Measurements from ENCODE around the gene ZNHIT3. TPM values are rescaled to one million over a fixed set of nuclear protein-coding genes. Genes with fewer than 3 reads are reported as not detected.
"Not testable (repeated sequence)": the region's sequence is repeated elsewhere in the genome, so short reads cannot be mapped to it uniquely, and the experiment has no call there.

Gene ZNHIT3
- total and polyA plus RNA-seq, 2 experiments from 2014 or later = 50.5 to 128 TPM

DNA sequence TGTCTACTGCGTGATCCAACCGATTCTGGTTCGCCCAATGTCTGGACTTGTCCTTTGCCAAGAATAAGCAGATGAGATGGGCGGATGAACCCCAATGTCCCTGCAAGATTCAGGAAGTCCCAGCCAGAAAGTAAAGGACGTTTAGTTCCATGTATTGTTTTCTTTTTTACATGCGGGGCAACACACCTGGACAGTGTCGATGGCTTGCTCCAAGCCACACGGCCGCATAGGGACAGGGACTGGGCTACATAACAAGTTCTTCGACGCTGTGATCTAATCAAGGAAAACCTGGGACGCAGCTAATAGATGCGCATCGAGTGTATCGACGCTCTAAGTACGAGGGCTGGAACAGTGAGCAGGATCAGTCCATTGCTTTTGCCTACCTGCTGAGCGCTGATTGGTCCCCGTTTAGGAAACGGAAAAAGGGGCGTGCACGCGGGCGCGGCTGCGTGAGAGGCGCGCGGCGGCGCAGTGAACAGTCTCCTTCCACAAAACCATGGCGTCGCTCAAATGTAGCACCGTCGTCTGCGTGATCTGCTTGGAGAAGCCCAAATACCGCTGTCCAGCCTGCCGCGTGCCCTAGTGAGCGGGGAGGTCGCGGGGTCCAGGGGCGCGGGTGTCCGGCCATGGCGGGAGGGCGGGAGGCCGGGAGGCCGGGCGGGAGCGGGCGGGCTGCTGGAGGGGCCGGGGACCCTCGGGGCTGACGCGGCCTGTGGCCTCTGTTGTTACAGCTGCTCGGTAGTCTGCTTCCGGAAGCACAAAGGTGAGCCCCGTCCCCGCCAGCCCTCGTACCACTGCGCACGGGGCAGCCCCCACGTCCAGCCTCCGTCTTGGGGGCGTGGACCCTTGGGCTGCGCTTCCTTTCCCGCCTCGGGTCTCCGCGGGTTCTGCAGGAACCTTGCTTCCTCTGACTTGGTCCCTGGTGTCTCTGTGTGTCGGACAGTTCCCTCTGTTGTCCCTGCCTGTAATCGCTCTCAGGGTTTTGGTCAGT is at the start of gene ZNHIT3 (continued):
- TF ChIP-seq, protein P1, sequence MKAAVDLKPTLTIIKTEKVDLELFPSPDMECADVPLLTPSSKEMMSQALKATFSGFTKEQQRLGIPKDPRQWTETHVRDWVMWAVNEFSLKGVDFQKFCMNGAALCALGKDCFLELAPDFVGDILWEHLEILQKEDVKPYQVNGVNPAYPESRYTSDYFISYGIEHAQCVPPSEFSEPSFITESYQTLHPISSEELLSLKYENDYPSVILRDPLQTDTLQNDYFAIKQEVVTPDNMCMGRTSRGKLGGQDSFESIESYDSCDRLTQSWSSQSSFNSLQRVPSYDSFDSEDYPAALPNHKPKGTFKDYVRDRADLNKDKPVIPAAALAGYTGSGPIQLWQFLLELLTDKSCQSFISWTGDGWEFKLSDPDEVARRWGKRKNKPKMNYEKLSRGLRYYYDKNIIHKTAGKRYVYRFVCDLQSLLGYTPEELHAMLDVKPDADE (IDR thresholded peaks at IDR 0.05) = peak; percentile 85

DNA sequence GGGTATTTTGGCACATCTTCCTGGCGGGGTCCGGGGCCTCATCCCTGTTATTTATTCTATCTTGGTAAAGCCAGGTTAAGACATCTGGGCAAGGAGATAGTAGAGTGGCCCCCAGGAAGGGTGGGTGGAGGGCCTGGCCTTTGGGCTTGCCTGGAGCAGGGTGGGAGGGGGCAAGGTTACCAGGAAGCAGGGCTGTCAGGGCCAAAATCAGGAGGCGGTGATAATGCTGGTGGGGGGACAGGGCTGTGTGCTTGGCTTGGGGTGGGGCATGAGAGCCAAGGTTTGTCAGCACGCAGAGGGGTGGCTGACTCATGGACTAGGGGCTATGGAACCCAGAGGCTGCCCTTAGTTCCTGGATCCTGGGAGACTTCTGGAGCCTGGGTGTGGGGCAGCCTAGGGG is 44.7 kb upstream of the ZNHIT3 start:
- H3K4me3 ChIP-seq; H3K9me3 Mint-ChIP-seq; H3K36me3 ChIP-seq (ENCODE audit: insufficient read depth); H3K79me2 ChIP-seq (replicated peaks; ENCODE audit: insufficient read depth); H3K4me3 Mint-ChIP-seq; H3K27ac ChIP-seq (ENCODE audit: low read depth); H3K27me3 ChIP-seq (ENCODE audit: insufficient read depth); ATAC-seq; H2AFZ ChIP-seq; H3K9me2 ChIP-seq (ENCODE audit: insufficient read depth); H3K36me3 Mint-ChIP-seq (ENCODE audit: low read depth); H3K27me3 Mint-ChIP-seq (ENCODE audit: insufficient read depth, low read depth, poor library complexity); H3K4me2 ChIP-seq; H3K4me1 Mint-ChIP-seq; H3F3A ChIP-seq (replicated peaks; ENCODE audit: low read depth); H3K4me1 ChIP-seq (ENCODE audit: insufficient read depth); H4K20me1 ChIP-seq (replicated peaks; ENCODE audit: insufficient read depth); H3K27ac Mint-ChIP-seq; DNase-seq (ENCODE audit: low spot score): not testable (repeated sequence)

DNA sequence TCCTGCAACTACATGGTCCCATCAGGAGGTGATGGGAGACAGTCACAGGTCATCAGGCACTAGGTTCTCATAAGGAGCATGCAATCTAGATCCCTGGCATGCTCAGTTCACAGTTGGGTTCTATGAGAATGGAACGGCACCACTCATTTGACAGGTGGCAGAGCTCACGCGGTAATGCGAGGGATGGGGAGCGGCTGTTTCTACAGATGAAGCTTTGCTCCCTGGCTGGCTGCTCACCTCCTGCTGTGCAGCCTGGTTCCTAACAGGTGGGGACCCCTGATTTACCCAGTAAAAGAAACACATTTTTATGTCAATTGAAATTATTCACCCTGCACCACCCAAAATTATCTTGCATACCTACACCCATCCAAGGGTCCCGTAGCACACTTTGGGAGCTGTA is 42.7 kb upstream of the ZNHIT3 start:
- Histone ChIP-seq H3K27me3 (ENCODE audit: insufficient read depth) (no peaks in the 10 kb centered on the region), H4K20me1 (replicated peaks; ENCODE audit: insufficient read depth) (no peaks in the 10 kb centered on the region), H3K4me3 (no peak overlapping the region), H3F3A (replicated peaks; ENCODE audit: low read depth) (no peaks in the 10 kb centered on the region), H3K36me3 (ENCODE audit: insufficient read depth) (no peaks in the 10 kb centered on the region), H2AFZ (no peak overlapping the region), H3K4me1 (ENCODE audit: insufficient read depth) (no peaks in the 10 kb centered on the region), H3K79me2 (replicated peaks; ENCODE audit: insufficient read depth) (no peaks in the 10 kb centered on the region), H3K27ac (ENCODE audit: low read depth) (no peak overlapping the region), H3K9me2 (ENCODE audit: insufficient read depth) (no peaks in the 10 kb centered on the region), H3K4me2 (no peak overlapping the region)
- H3K36me3 Mint-ChIP-seq (ENCODE audit: low read depth) = no peaks in the 10 kb centered on the region
- no peak for DNase-seq (ENCODE audit: low spot score)
- H3K4me3 Mint-ChIP-seq = no peak overlapping the region
- no peaks in the 10 kb centered on the region for H3K27me3 Mint-ChIP-seq (ENCODE audit: insufficient read depth, low read depth, poor library complexity)
- no peaks in the 10 kb centered on the region for H3K4me1 Mint-ChIP-seq
- no peak overlapping the region for H3K27ac Mint-ChIP-seq
- H3K9me3 Mint-ChIP-seq = no peaks in the 10 kb centered on the region
- ATAC-seq = no peak
- TF ChIP-seq JUNB (IDR thresholded peaks at IDR 0.05; ENCODE audit: unreplicated experiment) (no peak), EZH2 (IDR thresholded peaks at IDR 0.05; ENCODE audit: low read depth, unreplicated experiment) (no peak), NANOG (IDR thresholded peaks at IDR 0.05; ENCODE audit: borderline replicate concordance) (no peak), ZNF114 (CRISPR knock-in tag; IDR thresholded peaks at IDR 0.05) (no peak)
- TF ChIP-seq, protein P2, sequence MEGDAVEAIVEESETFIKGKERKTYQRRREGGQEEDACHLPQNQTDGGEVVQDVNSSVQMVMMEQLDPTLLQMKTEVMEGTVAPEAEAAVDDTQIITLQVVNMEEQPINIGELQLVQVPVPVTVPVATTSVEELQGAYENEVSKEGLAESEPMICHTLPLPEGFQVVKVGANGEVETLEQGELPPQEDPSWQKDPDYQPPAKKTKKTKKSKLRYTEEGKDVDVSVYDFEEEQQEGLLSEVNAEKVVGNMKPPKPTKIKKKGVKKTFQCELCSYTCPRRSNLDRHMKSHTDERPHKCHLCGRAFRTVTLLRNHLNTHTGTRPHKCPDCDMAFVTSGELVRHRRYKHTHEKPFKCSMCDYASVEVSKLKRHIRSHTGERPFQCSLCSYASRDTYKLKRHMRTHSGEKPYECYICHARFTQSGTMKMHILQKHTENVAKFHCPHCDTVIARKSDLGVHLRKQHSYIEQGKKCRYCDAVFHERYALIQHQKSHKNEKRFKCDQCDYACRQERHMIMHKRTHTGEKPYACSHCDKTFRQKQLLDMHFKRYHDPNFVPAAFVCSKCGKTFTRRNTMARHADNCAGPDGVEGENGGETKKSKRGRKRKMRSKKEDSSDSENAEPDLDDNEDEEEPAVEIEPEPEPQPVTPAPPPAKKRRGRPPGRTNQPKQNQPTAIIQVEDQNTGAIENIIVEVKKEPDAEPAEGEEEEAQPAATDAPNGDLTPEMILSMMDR (conservative IDR thresholded peaks at IDR 0.05; ENCODE audit: low read depth in 2 of 2) = no peak
- TF ChIP-seq, protein P3, sequence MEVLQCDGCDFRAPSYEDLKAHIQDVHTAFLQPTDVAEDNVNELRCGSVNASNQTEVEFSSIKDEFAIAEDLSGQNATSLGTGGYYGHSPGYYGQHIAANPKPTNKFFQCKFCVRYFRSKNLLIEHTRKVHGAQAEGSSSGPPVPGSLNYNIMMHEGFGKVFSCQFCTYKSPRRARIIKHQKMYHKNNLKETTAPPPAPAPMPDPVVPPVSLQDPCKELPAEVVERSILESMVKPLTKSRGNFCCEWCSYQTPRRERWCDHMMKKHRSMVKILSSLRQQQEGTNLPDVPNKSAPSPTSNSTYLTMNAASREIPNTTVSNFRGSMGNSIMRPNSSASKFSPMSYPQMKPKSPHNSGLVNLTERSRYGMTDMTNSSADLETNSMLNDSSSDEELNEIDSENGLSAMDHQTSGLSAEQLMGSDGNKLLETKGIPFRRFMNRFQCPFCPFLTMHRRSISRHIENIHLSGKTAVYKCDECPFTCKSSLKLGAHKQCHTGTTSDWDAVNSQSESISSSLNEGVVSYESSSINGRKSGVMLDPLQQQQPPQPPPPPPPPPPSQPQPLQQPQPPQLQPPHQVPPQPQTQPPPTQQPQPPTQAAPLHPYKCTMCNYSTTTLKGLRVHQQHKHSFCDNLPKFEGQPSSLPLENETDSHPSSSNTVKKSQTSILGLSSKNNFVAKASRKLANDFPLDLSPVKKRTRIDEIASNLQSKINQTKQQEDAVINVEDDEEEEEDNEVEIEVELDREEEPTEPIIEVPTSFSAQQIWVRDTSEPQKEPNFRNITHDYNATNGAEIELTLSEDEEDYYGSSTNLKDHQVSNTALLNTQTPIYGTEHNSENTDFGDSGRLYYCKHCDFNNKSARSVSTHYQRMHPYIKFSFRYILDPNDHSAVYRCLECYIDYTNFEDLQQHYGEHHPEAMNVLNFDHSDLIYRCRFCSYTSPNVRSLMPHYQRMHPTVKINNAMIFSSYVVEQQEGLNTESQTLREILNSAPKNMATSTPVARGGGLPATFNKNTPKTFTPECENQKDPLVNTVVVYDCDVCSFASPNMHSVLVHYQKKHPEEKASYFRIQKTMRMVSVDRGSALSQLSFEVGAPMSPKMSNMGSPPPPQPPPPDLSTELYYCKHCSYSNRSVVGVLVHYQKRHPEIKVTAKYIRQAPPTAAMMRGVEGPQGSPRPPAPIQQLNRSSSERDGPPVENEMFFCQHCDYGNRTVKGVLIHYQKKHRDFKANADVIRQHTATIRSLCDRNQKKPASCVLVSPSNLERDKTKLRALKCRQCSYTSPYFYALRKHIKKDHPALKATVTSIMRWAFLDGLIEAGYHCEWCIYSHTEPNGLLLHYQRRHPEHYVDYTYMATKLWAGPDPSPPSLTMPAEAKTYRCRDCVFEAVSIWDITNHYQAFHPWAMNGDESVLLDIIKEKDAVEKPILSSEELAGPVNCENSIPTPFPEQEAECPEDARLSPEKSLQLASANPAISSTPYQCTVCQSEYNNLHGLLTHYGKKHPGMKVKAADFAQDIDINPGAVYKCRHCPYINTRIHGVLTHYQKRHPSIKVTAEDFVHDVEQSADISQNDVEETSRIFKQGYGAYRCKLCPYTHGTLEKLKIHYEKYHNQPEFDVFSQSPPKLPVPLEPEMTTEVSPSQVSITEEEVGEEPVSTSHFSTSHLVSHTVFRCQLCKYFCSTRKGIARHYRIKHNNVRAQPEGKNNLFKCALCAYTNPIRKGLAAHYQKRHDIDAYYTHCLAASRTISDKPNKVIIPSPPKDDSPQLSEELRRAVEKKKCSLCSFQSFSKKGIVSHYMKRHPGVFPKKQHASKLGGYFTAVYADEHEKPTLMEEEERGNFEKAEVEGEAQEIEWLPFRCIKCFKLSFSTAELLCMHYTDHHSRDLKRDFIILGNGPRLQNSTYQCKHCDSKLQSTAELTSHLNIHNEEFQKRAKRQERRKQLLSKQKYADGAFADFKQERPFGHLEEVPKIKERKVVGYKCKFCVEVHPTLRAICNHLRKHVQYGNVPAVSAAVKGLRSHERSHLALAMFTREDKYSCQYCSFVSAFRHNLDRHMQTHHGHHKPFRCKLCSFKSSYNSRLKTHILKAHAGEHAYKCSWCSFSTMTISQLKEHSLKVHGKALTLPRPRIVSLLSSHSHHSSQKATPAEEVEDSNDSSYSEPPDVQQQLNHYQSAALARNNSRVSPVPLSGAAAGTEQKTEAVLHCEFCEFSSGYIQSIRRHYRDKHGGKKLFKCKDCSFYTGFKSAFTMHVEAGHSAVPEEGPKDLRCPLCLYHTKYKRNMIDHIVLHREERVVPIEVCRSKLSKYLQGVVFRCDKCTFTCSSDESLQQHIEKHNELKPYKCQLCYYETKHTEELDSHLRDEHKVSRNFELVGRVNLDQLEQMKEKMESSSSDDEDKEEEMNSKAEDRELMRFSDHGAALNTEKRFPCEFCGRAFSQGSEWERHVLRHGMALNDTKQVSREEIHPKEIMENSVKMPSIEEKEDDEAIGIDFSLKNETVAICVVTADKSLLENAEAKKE (CRISPR knock-in tag; IDR thresholded peaks at IDR 0.05) = no peak
